Activated CD4-positive, CD25-positive, alpha-beta regulatory T cell (primary cell): Measurements from ENCODE around the gene KAT6B.
"Not testable (repeated sequence)": the region's sequence is repeated elsewhere in the genome, so short reads cannot be mapped to it uniquely, and the experiment has no call there.

Experiments
- DNase-seq, 4 experiments: peaks; one replicate each; lab custom pipeline; 2025; lab: John Stamatoyannopoulos, UW

Gene KAT6B

DNA sequence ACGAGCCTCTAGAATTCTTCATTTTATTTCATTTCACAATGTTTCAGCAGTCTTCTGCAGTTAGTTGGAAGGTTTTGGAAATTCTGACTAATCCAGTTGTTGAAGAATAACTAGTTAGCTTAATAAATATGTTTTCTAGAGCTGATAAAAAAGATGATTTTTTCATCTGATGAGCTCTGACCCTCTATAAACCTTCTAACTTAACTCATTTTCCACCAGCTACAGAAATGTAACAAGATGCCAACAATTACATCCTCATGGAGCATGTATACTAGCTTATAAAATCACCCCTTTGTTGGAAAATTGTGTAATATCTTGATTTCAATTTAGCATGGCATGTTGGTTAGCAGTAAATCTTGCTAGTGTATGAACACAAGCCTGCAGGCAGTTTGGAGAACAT lies 33.1 kb downstream of the KAT6B start:
- no peak for DNase-seq

DNA sequence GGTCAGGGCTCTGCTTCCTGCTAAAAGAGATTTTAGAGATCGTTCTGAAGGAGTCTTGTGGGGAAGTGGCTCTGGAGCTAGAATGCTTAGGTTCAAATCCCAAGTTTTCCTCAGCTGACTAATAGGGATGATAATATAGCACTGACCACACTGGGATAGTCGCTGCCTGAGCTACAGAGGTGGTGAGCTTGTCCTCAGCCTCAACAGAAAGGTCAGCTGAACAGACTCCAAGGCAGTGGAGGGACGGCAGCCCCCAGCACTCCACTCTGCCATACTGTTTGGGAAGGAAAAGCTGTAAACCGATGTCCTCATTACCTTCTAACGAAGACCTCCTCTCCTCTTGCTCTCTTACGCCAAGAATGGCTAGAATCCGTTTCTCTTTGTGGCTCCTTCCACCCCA lies 36.2 kb downstream of the KAT6B start:
- DNase-seq, result no peak

DNA sequence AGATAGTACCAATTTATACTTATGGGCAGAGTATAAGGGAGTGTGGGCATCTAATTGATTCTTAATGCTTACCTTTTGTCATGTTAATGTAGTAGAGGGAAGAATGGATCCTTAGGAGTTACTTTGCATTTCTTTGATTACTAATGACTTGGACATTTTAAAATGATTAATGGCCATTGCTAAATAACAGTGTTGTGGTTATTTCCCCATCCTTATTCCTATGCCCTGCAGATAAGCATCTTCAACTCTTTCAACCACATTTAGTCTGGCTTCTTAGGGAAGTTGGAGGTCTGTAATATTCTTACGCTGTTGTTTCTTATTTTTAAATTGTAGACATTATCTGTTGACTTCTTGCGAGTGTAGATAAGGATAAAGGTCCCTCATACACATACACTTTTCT lies 37.2 kb downstream of the KAT6B start:
- DNase-seq, result no peak

GRCh38 chr10:74867351-74867750 lies 41.0 kb downstream of the KAT6B start:
- no peak for DNase-seq

- DNase-seq, result no peak
Observed at GRCh38 chr10:74868392-74868977, 42.1 kb downstream of the KAT6B start.

DNA sequence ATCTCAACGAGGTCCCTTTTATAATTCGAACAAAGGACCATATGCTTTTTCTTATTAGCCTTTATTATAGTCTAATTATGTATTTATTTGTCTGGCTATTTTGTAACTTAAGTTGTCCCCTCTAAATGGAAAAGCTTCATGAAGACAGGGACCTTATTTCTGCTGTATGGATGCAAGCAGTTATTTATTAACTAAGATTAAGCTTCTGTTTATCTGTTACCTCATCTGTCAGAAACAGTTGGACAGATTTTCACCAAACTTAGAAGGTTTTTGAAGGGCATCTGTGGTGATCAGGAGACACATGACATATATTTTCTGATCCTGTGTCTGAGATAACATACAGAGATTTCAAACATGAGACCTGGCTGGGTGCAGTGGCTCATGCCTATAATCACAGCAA lies 43.2 kb downstream of the KAT6B start:
- no peak for DNase-seq

- no peak for DNase-seq
Observed at GRCh38 chr10:74870191-74870590, 43.8 kb downstream of the KAT6B start.

GRCh38 chr10:74871595-74872382 lies 45.4 kb downstream of the KAT6B start:
- DNase-seq, result no peak

- no peak for DNase-seq
Observed at GRCh38 chr10:74873803-74874454, 47.5 kb downstream of the KAT6B start.

GRCh38 chr10:74874649-74875048 lies 48.2 kb downstream of the KAT6B start:
- no peak for DNase-seq

GRCh38 chr10:74875068-74875467 lies 48.7 kb downstream of the KAT6B start:
- DNase-seq, result no peak

- no peak for DNase-seq
Observed at GRCh38 chr10:74875966-74876365, 49.6 kb downstream of the KAT6B start.

DNA sequence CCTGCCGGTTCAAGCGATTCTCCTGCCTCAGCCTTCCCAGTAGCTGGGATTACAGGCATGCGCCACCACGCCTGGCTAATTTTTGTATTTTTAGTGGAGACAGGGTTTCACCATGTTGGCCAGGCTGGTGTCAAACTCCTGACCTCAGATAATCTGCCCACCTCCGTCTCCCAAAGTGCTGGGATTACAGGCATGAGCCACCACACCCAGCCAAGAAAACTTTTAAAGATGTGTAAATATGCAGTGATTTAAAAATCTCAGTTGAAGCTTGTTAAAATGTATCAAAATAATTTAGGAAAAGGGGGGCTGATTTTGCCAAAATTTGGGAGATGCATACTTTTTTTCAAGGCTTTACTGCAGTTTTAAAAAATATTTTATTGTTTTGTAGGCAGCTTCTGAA lies 50.7 kb downstream of the KAT6B start:
- not testable (repeated sequence) for DNase-seq

DNA sequence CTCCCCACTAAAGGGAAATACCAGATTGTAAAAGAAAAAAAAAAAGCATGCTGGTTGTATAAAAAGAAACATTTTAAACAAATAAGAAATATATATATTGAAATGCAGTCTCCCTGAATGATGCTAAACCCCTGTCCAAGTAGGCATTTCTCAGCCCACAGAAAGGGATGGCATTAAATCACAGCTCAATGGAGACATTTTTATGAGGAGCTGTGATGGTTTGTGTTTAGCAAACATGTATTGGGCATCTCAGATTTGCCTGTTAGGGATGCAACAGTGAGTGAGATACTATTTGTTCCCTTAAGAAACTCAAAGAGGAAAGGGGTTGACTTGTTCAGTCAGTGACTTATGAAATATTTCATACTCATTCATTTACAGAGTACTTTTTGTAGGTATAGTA lies 51.5 kb downstream of the KAT6B start:
- DNase-seq, result no peak

DNA sequence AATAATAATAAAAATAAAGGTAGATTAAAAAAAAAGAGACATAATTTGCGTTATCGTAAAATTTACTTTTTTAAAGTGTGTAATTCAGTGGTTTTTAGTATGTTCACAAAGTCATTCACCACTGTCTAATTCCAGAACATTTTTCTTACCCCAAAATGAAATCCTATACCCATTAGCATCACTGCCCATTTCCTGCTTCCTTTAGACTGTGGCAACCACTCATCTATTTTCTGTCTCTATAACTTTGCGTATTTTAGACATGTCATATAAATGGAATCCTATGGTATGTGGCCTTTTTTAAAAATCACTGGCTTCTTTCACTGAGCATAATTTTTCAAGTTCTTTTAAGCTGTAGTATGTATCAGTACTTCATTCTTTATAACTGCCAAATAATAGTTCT lies 53.6 kb downstream of the KAT6B start:
- DNase-seq, result no peak

DNA sequence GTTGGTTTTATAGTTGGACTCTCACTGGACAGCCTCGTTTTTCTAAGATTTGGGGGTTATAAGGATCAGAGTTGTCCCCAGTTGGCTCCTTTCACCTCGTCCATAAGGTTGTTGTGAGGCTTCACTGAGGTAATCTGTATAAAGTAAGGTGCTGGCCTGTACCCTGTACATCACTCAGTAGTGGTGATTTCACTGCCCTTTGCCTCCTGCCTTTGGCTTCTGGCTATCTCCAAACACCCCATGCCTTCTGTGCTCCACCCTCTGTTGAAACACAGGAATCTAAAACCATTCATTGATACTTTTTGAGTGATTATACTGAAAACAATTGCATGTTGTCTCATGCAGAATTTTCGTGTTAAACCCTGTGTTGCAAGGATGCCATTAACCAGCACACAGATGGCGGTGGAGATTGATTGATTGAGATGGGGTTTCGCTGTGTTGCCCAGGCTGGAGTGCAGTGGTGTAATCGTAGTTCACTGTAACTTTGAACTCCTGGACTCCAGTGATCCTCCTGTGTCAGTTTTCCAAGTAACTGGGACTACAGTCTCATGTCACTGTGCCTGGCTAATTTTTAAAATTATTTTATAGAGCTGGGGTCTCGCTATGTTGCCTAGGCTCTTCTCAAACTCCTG lies 55.0 kb downstream of the KAT6B start:
- no peak for DNase-seq

DNA sequence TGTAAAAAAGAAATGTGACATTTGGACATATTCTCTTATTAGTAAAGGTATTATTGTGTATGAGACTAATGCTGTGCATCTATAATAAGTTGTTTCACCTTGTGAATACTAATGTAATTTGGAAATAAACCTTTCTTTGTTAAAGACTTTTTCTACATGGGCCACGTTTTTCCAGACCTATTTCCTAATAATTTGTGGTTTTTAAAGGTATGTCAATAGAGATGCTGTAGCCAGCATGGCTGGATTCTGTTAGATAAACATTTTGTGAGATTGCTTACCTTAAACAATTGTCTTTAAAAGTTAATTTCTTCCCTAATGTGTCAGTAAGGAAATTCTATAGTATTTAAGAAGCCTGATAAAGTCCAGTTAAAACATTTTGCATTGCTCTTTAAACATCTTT lies 56.0 kb downstream of the KAT6B start:
- DNase-seq, result no peak

DNA sequence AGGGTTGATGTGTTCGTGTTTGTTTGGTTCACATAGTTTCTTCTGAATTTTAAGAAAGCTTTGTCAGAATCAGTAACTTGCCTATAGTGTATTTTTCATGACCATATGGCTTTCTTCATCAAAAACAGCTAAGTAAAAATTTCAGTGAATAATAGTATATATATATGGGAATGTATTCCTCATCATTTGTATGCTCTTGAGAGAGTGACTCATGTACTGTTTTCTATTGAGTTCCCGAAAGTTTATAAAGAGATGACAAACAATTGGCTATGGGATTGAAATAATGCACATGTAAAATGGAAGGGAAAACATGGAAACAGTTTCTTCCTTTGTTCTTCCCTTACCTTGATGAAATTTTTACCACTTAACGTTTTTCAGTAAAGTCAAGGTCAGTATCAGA lies 56.4 kb downstream of the KAT6B start:
- no peak for DNase-seq

DNA sequence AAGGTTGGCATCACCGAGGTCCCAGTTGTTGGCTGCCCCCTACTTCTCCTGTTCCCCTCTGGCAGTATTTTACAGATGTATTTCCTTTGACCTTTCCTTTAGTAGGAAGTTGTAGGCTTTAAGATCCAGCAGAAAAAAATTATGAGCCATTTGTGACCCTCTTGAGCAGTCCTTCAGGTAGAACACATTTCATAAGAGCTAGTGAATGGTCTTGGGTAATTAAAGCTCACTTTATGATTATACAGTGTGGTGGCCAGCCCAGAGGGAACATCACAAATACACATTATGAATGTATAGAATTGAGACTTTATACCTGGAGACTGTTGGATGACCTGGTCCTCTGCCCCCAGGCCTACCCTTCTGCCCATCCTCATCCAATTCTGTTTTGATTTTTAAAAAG lies 57.0 kb downstream of the KAT6B start:
- no peak for DNase-seq

GRCh38 chr10:74887614-74888284 lies 61.3 kb downstream of the KAT6B start:
- DNase-seq, result no peak

GRCh38 chr10:74888962-74889661 lies 62.7 kb downstream of the KAT6B start:
- no peak for DNase-seq

GRCh38 chr10:74889662-74889998 lies 63.2 kb downstream of the KAT6B start:
- DNase-seq, result no peak
